GM12878 (cell line): ENCODE measurements around the gene GALNT12. TPM values are rescaled to one million over a fixed set of nuclear protein-coding genes. Genes with fewer than 3 reads are reported as not detected.

ENCODE experiments used
- CBFB ChIP-seq: IDR thresholded peaks from 2 replicates; pipeline ENCODE4 v1.6.1; 2016; ENCODE audit warnings: antibody characterized with exemption, low read depth
- GABPA ChIP-seq: IDR thresholded peaks from 2 replicates; pipeline ENCODE4 v1.6.1; 2014; ENCODE audit warnings: antibody characterized with exemption, low read depth, mild to moderate bottlenecking, inconsistent platforms
- HCFC1 ChIP-seq: fragments of 150-350 bp; IDR thresholded peaks from 2 replicates; pipeline ENCODE4 v1.6.1; 2014; ENCODE audit warnings: low read length
- HDAC6 ChIP-seq: fragments of 200-600 bp; sonication (generic); IDR thresholded peaks from one replicate; pipeline ENCODE4 v1.8.0; 2017; ENCODE audit warnings: antibody characterized with exemption; ENCODE audit not compliant: unreplicated experiment
- RELA ChIP-seq: fragments of 450-650 bp; IDR thresholded peaks from 2 replicates; pipeline ENCODE4 v1.8.0; 2014; ENCODE audit warnings: borderline replicate concordance; ENCODE audit not compliant: partially characterized antibody
- TARDBP ChIP-seq: IDR thresholded peaks from 2 replicates; pipeline ENCODE4 v1.6.1; 2016; ENCODE audit warnings: borderline replicate concordance
- ZSCAN29 ChIP-seq: fragments of 450-650 bp; IDR thresholded peaks from 2 replicates; pipeline ENCODE4 v1.6.1; 2017; ENCODE audit warnings: mild to moderate bottlenecking, moderate library complexity
- polyA plus RNA-seq, 11 experiments: library from polyadenylated mRNA; depleted of rRNA in 4 of 11; unstranded in 6 of 11; stranded (reverse) in 5 of 11; fragments of >200 nt; fragmentation: Nextera tagmentation in 4 of 11; fragmentation: Illumina TruSeq in 1 of 11; extraction: Ambion mirVana in 4 of 11; extraction: Trizol in 1 of 11; gene quantifications; 1 replicate in 1 of 11; 2 replicates in 10 of 11; pipeline versions ENCODE4 v1.2.1 to v1.2.3, GENCODE V29; 2011 to 2016; ENCODE audit warnings: inconsistent platforms in 2 of 11, missing spikeins in 2 of 11, low read depth in 1 of 11
- total RNA-seq, 4 experiments: library from RNA; depleted of rRNA in 3 of 4; stranded (reverse); fragments of >200 nt in 3 of 4; fragmentation: Illumina TruSeq in 1 of 4; extraction: Trizol in 1 of 4; gene quantifications; 2 replicates each; pipeline versions ENCODE4 v1.2.1 to v1.2.3, GENCODE V29; 2013 to 2021
- TF ChIP-seq, protein P1 (sequence below): IDR thresholded peaks from 2 replicates; pipeline ENCODE4 v1.6.1; 2012; ENCODE audit warnings: improper control_type of control experiment, low read depth, low read length; ENCODE audit not compliant: insufficient replicate concordance
- TF ChIP-seq, protein P2 (sequence below): fragments of 450-650 bp; IDR thresholded peaks from 2 replicates; pipeline ENCODE4 v1.6.1; 2014; ENCODE audit warnings: mild to moderate bottlenecking

Gene GALNT12
- total and polyA plus RNA-seq, 10 of the 15 experiments (the other 5 are each of a cell fraction or from before 2014, with no cell fraction given), result 0.13 to 5.3 (median 3.2) TPM

DNA sequence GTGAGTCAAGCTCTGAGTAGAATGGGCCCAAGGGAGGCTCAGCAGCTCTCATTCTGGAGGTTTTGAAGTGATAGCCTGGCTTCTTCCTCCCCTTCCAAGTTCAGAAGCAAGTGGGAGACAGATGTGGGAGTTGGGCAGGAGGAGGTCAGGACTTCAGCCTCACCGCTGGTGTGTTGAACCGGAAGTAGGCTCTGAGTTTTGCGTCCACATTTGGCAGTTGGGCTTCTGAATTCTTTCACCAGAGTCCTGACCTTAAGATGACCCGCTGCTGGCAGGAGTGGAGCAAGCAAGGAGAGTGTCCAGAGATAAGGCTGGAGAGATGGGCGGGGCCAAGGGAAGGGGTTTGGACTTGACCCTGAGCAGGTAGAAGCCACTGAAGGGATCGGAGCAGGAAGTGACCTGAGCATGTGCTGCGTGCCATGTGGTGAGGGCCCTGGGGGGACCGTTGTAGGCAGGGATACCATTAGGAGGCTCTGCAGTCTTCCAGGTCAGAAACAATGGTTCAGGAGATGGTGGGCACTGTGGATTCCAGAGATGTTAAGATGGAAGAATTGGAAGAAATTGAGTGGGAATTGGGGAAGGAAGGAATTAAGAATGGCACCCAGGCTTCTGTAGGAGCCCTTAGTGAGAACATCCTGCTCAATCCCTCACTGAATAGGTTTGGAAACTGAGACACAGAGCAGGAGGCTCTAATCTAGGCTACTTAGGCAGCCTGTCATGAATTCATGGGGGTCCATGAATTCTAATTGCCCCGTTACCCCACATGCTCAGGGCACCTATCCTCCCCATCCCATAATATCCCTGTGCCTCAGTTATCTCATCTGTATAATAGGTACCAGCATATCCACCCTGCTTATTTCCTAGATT is 25.9 kb downstream of the GALNT12 start (continued):
- TF ChIP-seq, protein P1, sequence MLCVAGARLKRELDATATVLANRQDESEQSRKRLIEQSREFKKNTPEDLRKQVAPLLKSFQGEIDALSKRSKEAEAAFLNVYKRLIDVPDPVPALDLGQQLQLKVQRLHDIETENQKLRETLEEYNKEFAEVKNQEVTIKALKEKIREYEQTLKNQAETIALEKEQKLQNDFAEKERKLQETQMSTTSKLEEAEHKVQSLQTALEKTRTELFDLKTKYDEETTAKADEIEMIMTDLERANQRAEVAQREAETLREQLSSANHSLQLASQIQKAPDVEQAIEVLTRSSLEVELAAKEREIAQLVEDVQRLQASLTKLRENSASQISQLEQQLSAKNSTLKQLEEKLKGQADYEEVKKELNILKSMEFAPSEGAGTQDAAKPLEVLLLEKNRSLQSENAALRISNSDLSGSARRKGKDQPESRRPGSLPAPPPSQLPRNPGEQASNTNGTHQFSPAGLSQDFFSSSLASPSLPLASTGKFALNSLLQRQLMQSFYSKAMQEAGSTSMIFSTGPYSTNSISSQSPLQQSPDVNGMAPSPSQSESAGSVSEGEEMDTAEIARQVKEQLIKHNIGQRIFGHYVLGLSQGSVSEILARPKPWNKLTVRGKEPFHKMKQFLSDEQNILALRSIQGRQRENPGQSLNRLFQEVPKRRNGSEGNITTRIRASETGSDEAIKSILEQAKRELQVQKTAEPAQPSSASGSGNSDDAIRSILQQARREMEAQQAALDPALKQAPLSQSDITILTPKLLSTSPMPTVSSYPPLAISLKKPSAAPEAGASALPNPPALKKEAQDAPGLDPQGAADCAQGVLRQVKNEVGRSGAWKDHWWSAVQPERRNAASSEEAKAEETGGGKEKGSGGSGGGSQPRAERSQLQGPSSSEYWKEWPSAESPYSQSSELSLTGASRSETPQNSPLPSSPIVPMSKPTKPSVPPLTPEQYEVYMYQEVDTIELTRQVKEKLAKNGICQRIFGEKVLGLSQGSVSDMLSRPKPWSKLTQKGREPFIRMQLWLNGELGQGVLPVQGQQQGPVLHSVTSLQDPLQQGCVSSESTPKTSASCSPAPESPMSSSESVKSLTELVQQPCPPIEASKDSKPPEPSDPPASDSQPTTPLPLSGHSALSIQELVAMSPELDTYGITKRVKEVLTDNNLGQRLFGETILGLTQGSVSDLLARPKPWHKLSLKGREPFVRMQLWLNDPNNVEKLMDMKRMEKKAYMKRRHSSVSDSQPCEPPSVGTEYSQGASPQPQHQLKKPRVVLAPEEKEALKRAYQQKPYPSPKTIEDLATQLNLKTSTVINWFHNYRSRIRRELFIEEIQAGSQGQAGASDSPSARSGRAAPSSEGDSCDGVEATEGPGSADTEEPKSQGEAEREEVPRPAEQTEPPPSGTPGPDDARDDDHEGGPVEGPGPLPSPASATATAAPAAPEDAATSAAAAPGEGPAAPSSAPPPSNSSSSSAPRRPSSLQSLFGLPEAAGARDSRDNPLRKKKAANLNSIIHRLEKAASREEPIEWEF, result no peak
- no peak for TF ChIP-seq HDAC6
- no peak for TF ChIP-seq ZSCAN29
- TF ChIP-seq, protein P2, sequence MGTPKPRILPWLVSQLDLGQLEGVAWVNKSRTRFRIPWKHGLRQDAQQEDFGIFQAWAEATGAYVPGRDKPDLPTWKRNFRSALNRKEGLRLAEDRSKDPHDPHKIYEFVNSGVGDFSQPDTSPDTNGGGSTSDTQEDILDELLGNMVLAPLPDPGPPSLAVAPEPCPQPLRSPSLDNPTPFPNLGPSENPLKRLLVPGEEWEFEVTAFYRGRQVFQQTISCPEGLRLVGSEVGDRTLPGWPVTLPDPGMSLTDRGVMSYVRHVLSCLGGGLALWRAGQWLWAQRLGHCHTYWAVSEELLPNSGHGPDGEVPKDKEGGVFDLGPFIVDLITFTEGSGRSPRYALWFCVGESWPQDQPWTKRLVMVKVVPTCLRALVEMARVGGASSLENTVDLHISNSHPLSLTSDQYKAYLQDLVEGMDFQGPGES, result no peak
- no peak for TF ChIP-seq GABPA
- TF ChIP-seq RELA, result no peak
- no peak for TF ChIP-seq TARDBP
- no peak for TF ChIP-seq HCFC1
- TF ChIP-seq CBFB, result no peak
- TF ChIP-seq, all 136 proteins: peak for 0
